ENCODE measurements around the gene FOXL3.
"Not testable (repeated sequence)": the region's sequence is repeated elsewhere in the genome, so short reads cannot be mapped to it uniquely, and the experiment has no call there.

The FOXL3 gene

DNA sequence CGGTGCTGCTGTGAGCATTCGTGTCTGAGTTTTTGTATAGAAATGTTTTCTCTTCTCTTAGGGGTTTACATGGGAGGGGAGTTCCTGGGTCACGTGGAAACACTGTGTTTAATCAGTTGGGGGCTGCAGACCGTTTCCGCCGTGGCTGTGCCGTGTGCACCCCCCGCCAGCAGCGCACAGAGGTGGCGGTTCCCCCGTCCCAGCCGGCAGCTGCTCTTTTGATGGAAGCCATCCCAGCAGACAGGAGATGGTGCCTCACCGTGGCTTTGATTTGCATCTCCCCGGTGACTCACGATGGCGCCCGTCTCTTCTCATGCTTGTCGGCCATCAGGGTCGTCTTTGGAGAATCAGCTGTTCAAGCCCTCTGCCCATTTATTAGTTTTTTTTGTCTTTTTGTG lies 34.9 kb upstream of the FOXL3 start:
- DNase-seq (ENCODE audit: low spot score): no peak

- DNase-seq (ENCODE audit: low spot score): no peak
These were observed 34.1 kb upstream of the FOXL3 start for GRCh38 chr7:255721-256361.

GRCh38 chr7:256461-256940 lies 33.5 kb upstream of the FOXL3 start:
- no peak for DNase-seq (ENCODE audit: low spot score)

GRCh38 chr7:256981-257646 lies 32.9 kb upstream of the FOXL3 start:
- DNase-seq (ENCODE audit: low spot score): no peak

DNA sequence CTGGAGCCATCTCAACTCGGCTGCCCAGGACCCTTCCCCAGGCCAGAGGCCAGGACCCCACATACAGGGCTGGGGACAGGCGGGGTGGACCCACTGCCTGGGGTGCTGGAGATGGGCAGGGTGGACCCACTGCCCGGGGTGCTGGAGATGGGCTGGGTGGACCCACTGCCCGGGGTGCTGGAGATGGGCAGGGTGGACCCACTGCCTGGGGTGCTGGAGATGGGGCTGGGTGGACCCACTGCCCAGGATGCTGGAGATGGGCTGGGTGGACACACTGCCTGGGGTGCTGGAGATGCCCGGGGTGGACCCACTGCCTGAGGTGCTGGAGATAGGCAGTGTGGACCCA lies 32.4 kb upstream of the FOXL3 start:
- DNase-seq (ENCODE audit: low spot score): no peak

DNA sequence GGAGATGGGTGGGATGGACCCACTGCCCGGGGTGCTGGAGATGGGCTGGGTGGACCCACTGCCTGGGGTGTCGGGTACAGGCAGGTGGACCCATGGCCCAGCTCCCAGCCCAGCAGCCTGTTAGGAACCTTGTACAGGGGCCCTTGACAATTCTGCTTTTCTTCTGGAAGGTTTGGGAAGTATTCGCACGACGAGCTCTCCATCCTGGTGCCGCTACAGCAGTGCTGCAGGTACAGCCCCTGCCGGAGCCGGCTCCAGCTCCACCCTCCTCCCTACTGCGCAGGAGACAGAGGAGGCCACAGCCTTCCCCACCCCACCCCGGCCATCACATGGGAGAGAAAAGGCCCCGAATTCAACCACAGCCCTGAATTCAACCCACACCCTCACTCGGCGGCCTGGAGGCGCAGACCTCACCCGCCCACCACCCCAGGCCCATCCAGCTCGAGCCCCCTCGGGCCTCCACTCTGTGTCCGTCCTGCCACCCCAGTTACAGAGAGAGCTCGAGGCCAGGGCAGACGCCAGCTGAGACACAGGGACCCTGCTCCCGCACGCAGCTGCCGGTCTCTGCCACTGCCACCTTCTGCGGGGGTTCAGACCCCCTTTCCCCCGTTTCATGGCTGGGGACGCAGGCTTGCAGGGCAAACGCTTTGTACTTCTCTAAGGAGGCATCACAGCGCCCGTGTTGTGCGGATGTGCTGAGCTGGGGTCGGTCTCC lies 31.3 kb upstream of the FOXL3 start:
- DNase-seq (ENCODE audit: low spot score): no peak

DNA sequence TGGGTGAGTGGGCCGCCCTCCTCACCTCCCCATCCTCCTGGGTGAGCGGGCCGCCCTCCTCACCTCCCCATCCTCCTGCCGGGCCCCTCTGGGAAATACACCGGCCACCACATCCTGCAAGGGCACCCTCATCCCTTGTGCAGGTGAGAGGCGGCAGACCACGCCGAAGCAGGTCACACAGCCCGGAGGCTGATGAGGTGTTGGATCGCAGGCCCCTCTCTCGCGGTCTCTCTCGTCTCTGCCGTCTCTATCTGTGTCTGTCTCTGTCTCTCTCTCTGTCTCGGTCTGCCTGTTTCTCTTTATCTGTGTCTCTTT lies 30.8 kb upstream of the FOXL3 start:
- no peak for DNase-seq (ENCODE audit: low spot score)

GRCh38 chr7:259751-260405 lies 30.1 kb upstream of the FOXL3 start:
- DNase-seq (ENCODE audit: low spot score): no peak

- no peak for DNase-seq (ENCODE audit: low spot score)
These were observed 29.3 kb upstream of the FOXL3 start for GRCh38 chr7:260441-261281.

GRCh38 chr7:261341-262250 lies 28.4 kb upstream of the FOXL3 start:
- no peak for DNase-seq (ENCODE audit: low spot score)

- no peak for DNase-seq (ENCODE audit: low spot score)
These were observed 27.8 kb upstream of the FOXL3 start for GRCh38 chr7:262251-262572.

GRCh38 chr7:262631-263311 lies 27.2 kb upstream of the FOXL3 start:
- peak; percentile 72 for DNase-seq (ENCODE audit: low spot score)

- not testable (repeated sequence) for DNase-seq (ENCODE audit: low spot score)
These were observed 26.3 kb upstream of the FOXL3 start for GRCh38 chr7:263483-264351.

DNA sequence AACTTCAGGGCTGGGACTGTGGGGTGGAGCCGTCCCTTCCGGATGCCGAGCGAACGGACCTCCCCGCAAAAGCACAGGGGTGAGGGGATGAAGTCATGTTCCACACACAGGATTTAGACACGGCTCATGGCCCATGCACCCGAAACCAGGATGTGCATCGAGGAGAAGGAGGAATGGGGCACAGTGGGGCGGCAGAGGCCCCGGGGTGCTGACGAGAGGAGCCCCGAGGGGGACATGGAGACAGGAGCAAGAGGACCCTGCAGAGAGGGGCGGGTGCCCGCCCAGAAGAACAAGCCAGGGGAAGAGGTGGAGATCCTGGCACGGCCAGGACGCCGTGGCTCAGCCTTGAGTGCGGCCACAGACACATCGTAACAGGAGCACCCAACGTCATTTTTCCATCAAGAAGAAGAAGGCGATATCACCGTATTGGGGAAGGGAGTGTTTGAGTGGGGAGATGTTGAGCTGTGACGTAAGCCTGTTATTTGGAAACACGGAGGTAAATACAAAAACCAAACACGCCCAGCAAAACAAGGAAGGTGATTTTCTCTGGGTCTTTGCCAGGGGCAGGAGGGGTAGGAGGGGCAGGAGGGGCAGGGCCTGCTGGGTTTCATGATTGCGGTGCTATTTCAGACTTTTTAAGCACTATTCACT lies 25.3 kb upstream of the FOXL3 start:
- DNase-seq (ENCODE audit: low spot score): no peak

DNA sequence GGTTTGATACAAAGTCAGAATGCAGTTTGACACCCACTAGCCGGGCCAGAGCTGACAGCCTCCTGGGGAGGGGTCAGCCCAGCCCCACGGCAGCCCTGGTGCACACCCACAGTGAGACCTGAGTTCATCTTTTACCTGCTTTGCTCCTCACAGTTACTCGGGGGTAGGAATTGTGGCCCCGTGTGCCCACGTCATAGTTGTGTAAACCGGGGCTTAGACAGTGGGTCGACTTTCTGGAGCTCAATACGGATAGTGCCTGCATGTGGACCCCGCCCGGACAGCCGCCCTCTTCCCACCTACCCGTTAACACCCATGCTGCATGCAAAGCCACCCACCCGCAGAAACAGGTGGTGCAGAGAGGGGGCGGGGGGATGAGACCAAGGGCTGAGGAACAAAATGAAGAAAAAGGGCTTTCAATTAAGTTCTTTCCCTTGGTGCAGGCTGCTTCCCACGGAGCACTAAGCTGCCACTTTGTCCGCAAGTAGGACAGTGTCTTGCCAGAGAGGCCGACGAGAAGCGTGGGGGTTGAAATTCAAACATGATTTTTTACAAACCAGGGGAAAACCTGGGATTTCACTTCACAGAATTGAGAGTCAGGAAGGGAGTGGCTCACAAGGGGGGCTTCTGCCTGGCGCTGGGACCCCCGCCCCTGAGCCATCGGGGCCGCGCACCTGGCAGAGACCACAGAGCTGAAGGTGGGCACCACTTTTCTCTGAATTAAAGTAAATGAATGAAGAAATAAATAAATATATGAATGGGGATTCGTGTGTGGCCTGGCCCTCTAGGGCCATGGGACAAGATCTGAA lies 24.6 kb upstream of the FOXL3 start:
- DNase-seq (ENCODE audit: low spot score): no peak

GRCh38 chr7:265998-266850 lies 23.7 kb upstream of the FOXL3 start:
- DNase-seq (ENCODE audit: low spot score): no peak
